ENCODE measurements around the gene SEC24B.
"Not testable (repeated sequence)": the region's sequence is repeated elsewhere in the genome, so short reads cannot be mapped to it uniquely, and the experiment has no call there.

Gene SEC24B

GRCh38 chr4:109499513-109499912 lies 65.9 kb downstream of the SEC24B start:
- DNase-seq (ENCODE audit: insufficient read length, low spot score) (no peak), FAIRE-seq (no peak)
- TF ChIP-seq POLR2A (IDR thresholded peaks at IDR 0.05; ENCODE audit: low read depth, low read length), result no peak

DNA sequence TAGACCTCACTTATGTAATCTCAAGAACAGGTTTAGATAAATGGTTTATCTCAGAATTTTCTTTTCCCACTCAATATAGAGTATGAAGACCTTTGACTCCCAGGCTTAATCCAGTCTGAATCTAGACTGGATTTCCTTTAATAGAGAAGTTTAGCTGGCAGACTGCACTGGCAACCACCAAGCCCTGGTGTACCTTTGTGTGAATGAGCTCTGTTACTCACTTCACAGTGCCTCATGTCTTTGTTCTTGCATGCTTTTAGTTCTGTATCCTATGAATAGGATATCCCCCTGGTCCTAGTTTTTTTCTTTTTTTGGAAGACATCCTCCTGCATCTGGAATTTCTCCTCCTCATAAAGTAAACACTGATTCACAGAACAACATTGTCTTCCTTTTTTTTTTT lies 73.3 kb downstream of the SEC24B start:
- DNase-seq (ENCODE audit: insufficient read length, low spot score) (no peak), FAIRE-seq (no peak)
- no peak for TF ChIP-seq POLR2A (IDR thresholded peaks at IDR 0.05; ENCODE audit: low read depth, low read length)

- no peak for TF ChIP-seq POLR2A (IDR thresholded peaks at IDR 0.05; ENCODE audit: low read depth, low read length)
- FAIRE-seq, result no peak
- no peak for DNase-seq (ENCODE audit: insufficient read length, low spot score)
Observed at GRCh38 chr4:109510687-109511086, 77.1 kb downstream of the SEC24B start.

DNA sequence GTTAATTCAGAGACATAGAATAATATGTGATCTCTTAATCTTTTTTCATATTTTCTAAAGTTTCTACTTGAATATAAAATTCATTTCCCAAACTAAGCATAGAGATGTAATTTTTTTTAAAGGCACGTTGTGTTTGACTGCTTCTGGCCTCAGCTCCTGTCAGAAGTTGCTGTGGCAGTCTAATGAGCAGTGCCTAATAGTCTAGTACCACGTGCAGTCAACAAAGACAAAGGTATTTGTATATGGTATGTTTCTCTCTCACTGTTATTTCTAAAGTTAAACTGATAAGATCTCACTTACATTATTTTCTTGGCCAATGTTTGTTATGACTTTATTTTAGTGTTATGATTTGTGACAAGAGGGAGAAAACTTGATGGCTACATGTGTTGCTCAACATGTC lies 77.8 kb downstream of the SEC24B start:
- TF ChIP-seq POLR2A (IDR thresholded peaks at IDR 0.05; ENCODE audit: low read depth, low read length), result no peak
- DNase-seq (ENCODE audit: insufficient read length, low spot score), result no peak
- no peak for FAIRE-seq

DNA sequence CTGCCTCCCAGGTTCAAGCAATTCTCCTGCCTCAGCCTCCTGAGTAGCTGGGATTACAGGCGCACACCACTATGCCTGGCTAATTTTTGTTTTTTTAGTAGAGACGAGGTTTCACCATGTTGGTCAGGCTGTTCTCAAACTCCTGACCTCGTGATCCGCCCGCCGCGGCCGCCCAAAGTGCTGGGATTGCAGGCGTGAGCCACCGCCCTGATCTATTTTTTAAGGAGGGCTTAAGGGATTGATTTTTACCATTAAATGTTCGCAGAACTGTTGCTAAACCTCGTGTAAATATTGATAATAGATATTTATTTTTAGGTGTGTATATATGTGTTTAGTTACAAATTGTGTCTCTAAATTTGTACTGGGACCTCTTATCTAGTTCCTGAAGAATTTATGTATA lies 79.8 kb downstream of the SEC24B start:
- DNase-seq (ENCODE audit: insufficient read length, low spot score); FAIRE-seq: not testable (repeated sequence)

- TF ChIP-seq POLR2A (IDR thresholded peaks at IDR 0.05; ENCODE audit: low read depth, low read length), result no peak
- DNase-seq (ENCODE audit: insufficient read length, low spot score), result no peak
- no peak for FAIRE-seq
Observed at GRCh38 chr4:109532182-109532581, 98.6 kb downstream of the SEC24B start.

GRCh38 chr4:109545401-109545800 lies 111.8 kb downstream of the SEC24B start:
- FAIRE-seq (no peak), DNase-seq (ENCODE audit: insufficient read length, low spot score) (no peak)
- no peak for TF ChIP-seq POLR2A (IDR thresholded peaks at IDR 0.05; ENCODE audit: low read depth, low read length)

GRCh38 chr4:109547394-109547793 lies 113.8 kb downstream of the SEC24B start:
- DNase-seq (ENCODE audit: insufficient read length, low spot score), result no peak
- FAIRE-seq, result no peak
- TF ChIP-seq POLR2A (IDR thresholded peaks at IDR 0.05; ENCODE audit: low read depth, low read length), result no peak

GRCh38 chr4:109548655-109549054 lies 115.0 kb downstream of the SEC24B start:
- peak; percentile 19 for DNase-seq (ENCODE audit: insufficient read length, low spot score)
- no peak for TF ChIP-seq POLR2A (IDR thresholded peaks at IDR 0.05; ENCODE audit: low read depth, low read length)
- FAIRE-seq, result peak; percentile 94

GRCh38 chr4:109552237-109552636 lies 118.6 kb downstream of the SEC24B start:
- FAIRE-seq, result no peak
- TF ChIP-seq POLR2A (IDR thresholded peaks at IDR 0.05; ENCODE audit: low read depth, low read length), result no peak
- DNase-seq (ENCODE audit: insufficient read length, low spot score), result no peak

DNA sequence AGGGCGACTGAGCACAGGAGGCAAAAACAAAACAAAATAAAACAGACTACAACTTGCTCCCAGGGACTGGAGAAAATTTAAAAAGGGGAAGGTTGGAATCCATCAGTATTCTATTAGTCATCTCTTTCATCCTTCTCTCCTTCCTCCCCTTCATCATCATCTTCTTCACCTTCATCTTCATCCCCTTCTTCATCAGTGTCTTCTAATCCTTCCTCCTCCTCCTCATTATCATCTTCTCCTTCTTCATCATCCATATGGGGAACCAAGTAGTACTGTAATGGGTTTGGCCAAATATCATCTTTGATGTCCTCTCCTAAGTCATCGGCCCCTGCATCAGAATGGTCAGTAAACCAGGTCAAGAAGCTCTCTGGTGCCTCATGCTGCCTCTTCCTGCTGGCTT lies 119.5 kb downstream of the SEC24B start:
- no peak for TF ChIP-seq POLR2A (IDR thresholded peaks at IDR 0.05; ENCODE audit: low read depth, low read length)
- no peak for FAIRE-seq
- no peak for DNase-seq (ENCODE audit: insufficient read length, low spot score)

DNA sequence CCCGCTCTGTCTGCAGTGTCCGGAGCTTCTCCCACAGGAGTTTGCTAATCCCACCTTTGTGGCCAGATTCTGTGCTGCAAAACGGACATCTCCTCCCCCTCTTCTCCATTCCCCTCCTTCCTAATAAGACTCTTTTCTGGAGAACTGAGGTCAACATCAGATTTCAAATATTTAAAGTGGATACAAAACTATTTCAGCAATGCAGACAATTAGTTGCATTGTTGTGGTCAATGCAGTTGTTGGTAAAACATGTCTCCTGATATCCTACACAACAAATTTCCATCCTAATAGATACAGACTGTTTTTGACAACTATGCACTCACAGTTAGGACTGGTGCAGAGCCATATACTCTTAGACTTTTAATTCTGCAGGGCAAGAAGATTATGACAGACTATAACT lies 121.4 kb downstream of the SEC24B start:
- DNase-seq (ENCODE audit: insufficient read length, low spot score), result no peak
- no peak for FAIRE-seq
- TF ChIP-seq POLR2A (IDR thresholded peaks at IDR 0.05; ENCODE audit: low read depth, low read length), result no peak

GRCh38 chr4:109557433-109557832 lies 123.8 kb downstream of the SEC24B start:
- DNase-seq (ENCODE audit: insufficient read length, low spot score), result no peak
- TF ChIP-seq POLR2A (IDR thresholded peaks at IDR 0.05; ENCODE audit: low read depth, low read length), result no peak
- no peak for FAIRE-seq

DNA sequence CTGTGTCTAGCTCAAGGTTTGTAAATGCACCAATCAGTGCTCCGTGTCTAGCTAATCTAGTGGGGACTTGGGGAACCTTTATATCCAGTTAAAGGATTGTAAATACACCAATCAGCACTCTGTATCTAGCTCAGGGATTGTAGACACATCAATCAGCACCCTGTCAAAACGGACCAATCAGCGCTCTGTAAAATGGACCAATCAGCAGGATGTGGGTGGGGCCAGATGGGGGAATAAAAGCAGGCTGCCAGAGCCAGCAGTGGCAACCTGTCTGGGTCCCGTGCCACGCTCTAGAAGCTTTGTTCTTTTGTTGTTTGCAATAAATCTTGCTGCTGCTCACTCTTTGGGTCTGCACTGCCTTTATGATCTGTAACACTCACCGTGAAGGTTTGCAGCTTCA lies 124.5 kb downstream of the SEC24B start:
- FAIRE-seq; DNase-seq (ENCODE audit: insufficient read length, low spot score): not testable (repeated sequence)

GRCh38 chr4:109559625-109559982 lies 126.0 kb downstream of the SEC24B start:
- DNase-seq (ENCODE audit: insufficient read length, low spot score) (peak; percentile 15), FAIRE-seq (no peak)
- TF ChIP-seq POLR2A (IDR thresholded peaks at IDR 0.05; ENCODE audit: low read depth, low read length), result no peak

DNA sequence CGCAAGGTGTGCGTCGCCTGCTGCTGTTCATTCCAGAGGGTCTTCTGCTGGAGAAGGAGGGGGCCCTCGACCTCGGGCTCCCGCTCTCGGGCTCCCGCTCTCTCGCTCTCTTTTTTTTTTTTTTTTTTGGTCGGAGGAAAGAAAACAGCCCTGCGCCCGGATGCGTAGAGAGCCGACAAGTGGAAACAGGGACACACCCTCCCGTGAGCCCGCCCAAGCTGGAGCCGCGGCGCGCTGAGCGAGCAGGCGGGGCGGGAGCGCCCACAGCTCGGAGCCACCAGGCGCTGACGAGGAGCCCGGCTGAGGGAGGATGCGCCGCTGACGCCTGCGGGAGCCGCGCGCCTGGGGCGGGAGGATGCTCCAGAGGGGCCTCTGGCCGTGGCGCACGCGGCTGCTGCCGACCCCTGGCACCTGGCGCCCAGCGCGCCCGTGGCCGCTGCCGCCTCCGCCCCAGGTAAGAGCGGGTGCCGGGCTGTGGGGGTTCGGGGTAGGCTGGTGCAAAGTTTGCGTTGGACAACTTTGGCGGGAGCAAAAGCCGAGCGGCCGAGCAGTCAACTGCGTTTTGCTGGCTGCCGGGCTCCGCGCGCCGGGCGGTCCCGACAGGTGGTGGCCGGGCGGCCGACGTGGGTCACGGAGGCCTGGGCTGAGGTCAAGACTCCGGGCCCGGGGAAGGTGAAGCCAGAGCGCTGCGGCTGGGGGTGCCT lies 126.5 kb downstream of the SEC24B start, which contains the start of gene MCUB:
MCUB (plus strand) TSS at position 264 of the 704 bp plus-strand sequence; CDS start at position 356, 92 bp downstream.
- DNase-seq (ENCODE audit: insufficient read length, low spot score) (peak; percentile 87), FAIRE-seq (no peak)
- peak; percentile 70; the same call in 1 of the 2 replicates for TF ChIP-seq POLR2A (IDR thresholded peaks at IDR 0.05; ENCODE audit: low read depth, low read length)

Data from H54 (cell line).